Natural killer cell (primary cell): Measurements from ENCODE around the gene MIGA2. TPM values are rescaled to one million over a fixed set of nuclear protein-coding genes. Genes with fewer than 3 reads are reported as not detected.
A peak's percentile ranks its signal among the peaks of the same experiment; 100 is the strongest.

Experiments used
- ATAC-seq, 3 donors: fragments of 150-1000 bp in 2 of 3; fragments of 200-7000 bp in 1 of 3; cut with Tn5 transposase; 1 replicate in 1 of 3; 2 replicates in 2 of 3; pipeline ENCODE4 v1.10.0; 2021; ENCODE audit warnings: mild to moderate bottlenecking in 2 of 3, moderate library complexity in 2 of 3
- DNase-seq, 2 donors: peaks; one replicate each; pipeline versions ENCODE4 v3.0.0 to v3.0.0-alpha.2; 2013 to 2021; ENCODE audit warnings: mixed read lengths in 1 of 2
- H3K27ac ChIP-seq: one replicate; pipeline ENCODE4 v1.5.1; 2013; ENCODE audit warnings: mild to moderate bottlenecking, low read length
- H3K27me3 ChIP-seq: one replicate; pipeline ENCODE4 v1.6.1; 2013; ENCODE audit warnings: low read length; ENCODE audit not compliant: control insufficient read depth, insufficient read depth
- H3K36me3 ChIP-seq: one replicate; pipeline ENCODE4 v1.6.1; 2013; ENCODE audit warnings: low read length; ENCODE audit not compliant: control insufficient read depth, insufficient read depth
- H3K4me1 ChIP-seq: one replicate; pipeline ENCODE4 v1.6.1; 2013; ENCODE audit warnings: low read length; ENCODE audit not compliant: control insufficient read depth, insufficient read depth
- H3K4me3 ChIP-seq: one replicate; pipeline ENCODE4 v1.5.1; 2013; ENCODE audit warnings: low read length
- H3K9me3 ChIP-seq: one replicate; pipeline ENCODE4 v1.6.1; 2013; ENCODE audit warnings: low read length; ENCODE audit not compliant: control insufficient read depth, insufficient read depth
- H3K27ac Mint-ChIP-seq, 2 donors: one replicate each; pipeline ENCODE4 v1.8.0; 2022; ENCODE audit warnings: mild to moderate bottlenecking in 2 of 2, mixed read lengths in 2 of 2, moderate library complexity in 1 of 2
- H3K27me3 Mint-ChIP-seq, 2 donors: one replicate each; pipeline ENCODE4 v1.8.0; 2022; ENCODE audit warnings: low read depth in 2 of 2, mixed read lengths in 2 of 2
- H3K36me3 Mint-ChIP-seq: one replicate; pipeline ENCODE4 v1.8.0; 2022; ENCODE audit warnings: mixed read lengths
- H3K4me1 Mint-ChIP-seq, 2 donors: one replicate each; pipeline ENCODE4 v1.8.0; 2022; ENCODE audit warnings: mixed read lengths in 2 of 2
- H3K4me3 Mint-ChIP-seq: one replicate; pipeline ENCODE4 v1.8.0; 2022; ENCODE audit warnings: mild to moderate bottlenecking, moderate library complexity, mixed read lengths
- H3K9me3 Mint-ChIP-seq, 2 donors: one replicate each; pipeline ENCODE4 v1.8.0; 2022; ENCODE audit warnings: mixed read lengths in 2 of 2
- CTCF ChIP-seq: fragments of 200-600 bp; IDR thresholded peaks from one replicate; pipeline ENCODE4 v1.8.0; 2022; ENCODE audit warnings: antibody characterized with exemption
- WGBS: methylation state at CpG from one replicate; pipeline ENCODE4 v1.1.7; 2013; ENCODE audit warnings: missing lambda C conversion rate; ENCODE audit not compliant: insufficient coverage; 5-methylcytosine and 5-hydroxymethylcytosine counted together
- intact Hi-C: fragments of 100-400 bp; cut with micrococcal nuclease; formaldehyde crosslinking; loops from one replicate; pipeline ENCODE4 v1.14.2; 2022
- total RNA-seq, 4 donors: library from RNA; stranded (reverse); fragments of 120-200 nt in 1 of 4; gene quantifications; one replicate each; pipeline versions ENCODE4 v1.2.3 to v1.2.4, GENCODE V29; 2013 to 2022

MIGA2 gene
- total RNA-seq = 10 to 100 TPM; 67.3 to 77.9 (median 73.9) TPM
- 32.7 TPM for total RNA-seq (2013)

- Mint-ChIP-seq H3K9me3 (no peaks in the 10 kb centered on the region), H3K4me3 (peak within 1 kb of the TSS; percentile 97), H3K27ac (peak within 1 kb of the TSS; percentile 73 to 89), H3K4me1 (peaks cover 24 to 40% of the 10 kb centered on the region in 2 donors), H3K36me3 (no peaks in the 10 kb centered on the region), H3K27me3 (no peaks in the 10 kb centered on the region)
- TF ChIP-seq CTCF = no peak
- intact Hi-C loops = loop anchor here (1.0 kb wide), 2 partner anchors 8 to 155 kb away; partner anchors contain the start of genes KYAT1 and SH3GLB2
- H3K9me3 ChIP-seq = no peaks in the 10 kb centered on the region
- H3K4me3 ChIP-seq = peak within 1 kb of the TSS; percentile 99
- H3K4me1 ChIP-seq = peaks cover 28% of the 10 kb centered on the region
- peak; percentile 90 to 97 for DNase-seq
- under 1% methylated on average over 49 of the region's 49 CpGs for WGBS
- H3K27me3 ChIP-seq = no peaks in the 10 kb centered on the region
- H3K27ac ChIP-seq = peak within 1 kb of the TSS; percentile 62
- peak; percentile 96 to 100 (median 98) for ATAC-seq
- peaks cover 4% of the 10 kb centered on the region for H3K36me3 ChIP-seq
Measured at GRCh38 chr9:129036241-129036922, at the start of gene MIGA2. Gene MIGA2 (plus strand): TSS chr9:129036626. CDS start chr9:129040595, 3,969 bp downstream.

- no peaks in the 10 kb centered on the region for H3K9me3 ChIP-seq
- H3K36me3 Mint-ChIP-seq = peaks cover 24% of the 10 kb centered on the region
- no peaks in the 10 kb centered on the region for H3K27me3 ChIP-seq
- no peak overlapping the region for H3K4me3 Mint-ChIP-seq
- no peak overlapping the region for H3K27ac ChIP-seq
- H3K27me3 Mint-ChIP-seq = no peaks in the 10 kb centered on the region
- H3K9me3 Mint-ChIP-seq = no peaks in the 10 kb centered on the region
- no peak overlapping the region for H3K4me3 ChIP-seq
- no peaks in the 10 kb centered on the region for H3K4me1 ChIP-seq
- intact Hi-C loops = no loop called here
- no peak overlapping the region for H3K27ac Mint-ChIP-seq
- no peak for TF ChIP-seq CTCF
- no peaks in the 10 kb centered on the region for H3K4me1 Mint-ChIP-seq
- ATAC-seq = no peak
- 99% methylated on average over 5 of the region's 5 CpGs for whole genome bisulfite sequencing
- peaks cover 73% of the 10 kb centered on the region for H3K36me3 ChIP-seq
- DNase-seq = no peak
Measured at GRCh38 chr9:128986671-128987070, 49.8 kb upstream of the MIGA2 start.

- Histone ChIP-seq H3K27ac (no peak overlapping the region), H3K9me3 (no peaks in the 10 kb centered on the region), H3K27me3 (no peaks in the 10 kb centered on the region), H3K4me1 (no peaks in the 10 kb centered on the region), H3K36me3 (peaks cover 71% of the 10 kb centered on the region), H3K4me3 (no peak overlapping the region)
- intact Hi-C loops = no loop called here
- Mint-ChIP-seq H3K9me3 (no peaks in the 10 kb centered on the region), H3K36me3 (peaks cover 26% of the 10 kb centered on the region), H3K4me1 (no peaks in the 10 kb centered on the region), H3K27ac (no peak overlapping the region), H3K27me3 (no peaks in the 10 kb centered on the region), H3K4me3 (no peak overlapping the region)
- no peak for ATAC-seq
- 98% methylated on average over 3 of the region's 5 CpGs for WGBS
- DNase-seq = no peak
- no peak for TF ChIP-seq CTCF
Measured at GRCh38 chr9:128987805-128988204, 48.6 kb upstream of the MIGA2 start.

GRCh38 chr9:128992995-128993394 lies 43.4 kb upstream of the MIGA2 start:
- Mint-ChIP-seq H3K4me1 (peaks cover 0 to 6% of the 10 kb centered on the region in 2 donors), H3K9me3 (no peaks in the 10 kb centered on the region), H3K27ac (peak overlapping the region in 1 of 2 donors; percentile 19), H3K36me3 (peaks cover 33% of the 10 kb centered on the region), H3K27me3 (no peaks in the 10 kb centered on the region), H3K4me3 (no peak overlapping the region)
- ATAC-seq (no peak), DNase-seq (no peak)
- H3K36me3 ChIP-seq = peaks cover 69% of the 10 kb centered on the region
- no peaks in the 10 kb centered on the region for H3K9me3 ChIP-seq
- no peaks in the 10 kb centered on the region for H3K27me3 ChIP-seq
- intact Hi-C loops = no loop called here
- no peak overlapping the region for H3K4me3 ChIP-seq
- WGBS = 88% methylated on average over 7 of the region's 7 CpGs
- no peaks in the 10 kb centered on the region for H3K4me1 ChIP-seq
- no peak for TF ChIP-seq CTCF
- H3K27ac ChIP-seq = no peak overlapping the region
